Stimulated activated CD8-positive, alpha-beta memory T cell treated with anti-CD3 and anti-CD28 coated beads, Interleukin-15, amount 100 ng/mL, for 24 hours (primary cell): ENCODE data around the gene SLC25A1.
"Not testable (repeated sequence)": the region's sequence is repeated elsewhere in the genome, so short reads cannot be mapped to it uniquely, and the experiment has no call there.

ENCODE experiments used
- DNase-seq: peaks from one replicate; pipeline ENCODE4 v3.0.0-alpha.2; 2020; ENCODE audit warnings: low read depth

Gene SLC25A1

GRCh38 chr22:19166421-19166820 is 12.1 kb downstream of the SLC25A1 start:
- DNase-seq, result no peak

GRCh38 chr22:19164425-19164824 is 14.1 kb downstream of the SLC25A1 start:
- no peak for DNase-seq

- DNase-seq, result not testable (repeated sequence)
Observed at GRCh38 chr22:19158649-19159048, 19.9 kb downstream of the SLC25A1 start.

GRCh38 chr22:19156109-19156508 is 22.4 kb downstream of the SLC25A1 start:
- not testable (repeated sequence) for DNase-seq

- no peak for DNase-seq
Observed at GRCh38 chr22:19152942-19153883, 25.3 kb downstream of the SLC25A1 start.

- DNase-seq, result no peak
Observed at GRCh38 chr22:19151329-19152191, 27.0 kb downstream of the SLC25A1 start.

- DNase-seq, result no peak
Observed at GRCh38 chr22:19150482-19151328, 27.8 kb downstream of the SLC25A1 start.

- no peak for DNase-seq
Observed at GRCh38 chr22:19149991-19150390, 28.5 kb downstream of the SLC25A1 start, which contains the start of gene GSC2. Gene GSC2 (minus strand): TSS chr22:19150292. CDS start chr22:19150283, 9 bp downstream.

- no peak for DNase-seq
Observed at GRCh38 chr22:19149047-19149883, 29.3 kb downstream of the SLC25A1 start.

GRCh38 chr22:19148417-19149046 is 30.0 kb downstream of the SLC25A1 start:
- no peak for DNase-seq

- DNase-seq, result no peak
Observed at GRCh38 chr22:19147195-19147780, 31.2 kb downstream of the SLC25A1 start.

- no peak for DNase-seq
Observed at GRCh38 chr22:19146215-19146968, 32.1 kb downstream of the SLC25A1 start.

- DNase-seq, result no peak
Observed at GRCh38 chr22:19143967-19144400, 34.6 kb downstream of the SLC25A1 start.

GRCh38 chr22:19143212-19143611 is 35.3 kb downstream of the SLC25A1 start:
- no peak for DNase-seq

- DNase-seq, result no peak
Observed at GRCh38 chr22:19142394-19142793, 36.1 kb downstream of the SLC25A1 start.

- DNase-seq, result no peak
Observed at GRCh38 chr22:19139974-19140373, 38.6 kb downstream of the SLC25A1 start.

- no peak for DNase-seq
Observed at GRCh38 chr22:19139001-19139356, 39.6 kb downstream of the SLC25A1 start.

GRCh38 chr22:19138217-19139000 is 40.1 kb downstream of the SLC25A1 start:
- DNase-seq, result no peak
